NT2/D1 (cell line): ENCODE measurements around the gene MCUR1.

Experiments
- DNase-seq: peaks from one replicate; pipeline ENCODE4 v3.0.0-alpha.2; 2011; ENCODE audit warnings: low read depth, low spot score
- H3K27me3 ChIP-seq: 2 replicates; pipeline ENCODE4 v1.6.0; 2011; ENCODE audit warnings: mild to moderate bottlenecking; ENCODE audit not compliant: insufficient read length, insufficient read depth
- H3K36me3 ChIP-seq: 2 replicates; pipeline ENCODE4 v1.6.1; 2011; ENCODE audit warnings: mild to moderate bottlenecking, low read length, mixed read lengths; ENCODE audit not compliant: insufficient read depth, insufficient read length
- H3K4me1 ChIP-seq: 2 replicates; pipeline ENCODE4 v1.5.1; 2011; ENCODE audit not compliant: insufficient read depth, insufficient read length
- H3K4me3 ChIP-seq: 2 replicates; pipeline ENCODE4 v1.5.1; 2011; ENCODE audit warnings: low read depth; ENCODE audit not compliant: insufficient read length
- H3K9ac ChIP-seq: 2 replicates; pipeline ENCODE4 v1.6.0; 2011; ENCODE audit warnings: low read depth; ENCODE audit not compliant: insufficient read length
- H3K9me3 ChIP-seq: 2 replicates; pipeline ENCODE4 v1.5.1; 2011; ENCODE audit warnings: mild to moderate bottlenecking, low read length; ENCODE audit not compliant: insufficient read depth
- SUZ12 ChIP-seq: IDR thresholded peaks from 2 replicates; pipeline ENCODE4 v1.6.1; 2011; ENCODE audit not compliant: insufficient read length, insufficient read depth; ENCODE audit errors: extremely low read depth
- YY1 ChIP-seq: IDR thresholded peaks from 2 replicates; pipeline ENCODE4 v1.6.1; 2011; ENCODE audit not compliant: insufficient read length, insufficient read depth
- ZNF274 ChIP-seq: IDR thresholded peaks from 2 replicates; pipeline ENCODE4 v1.6.1; 2011; ENCODE audit warnings: mild to moderate bottlenecking, low read depth, low read length

The MCUR1 gene

GRCh38 chr6:13762611-13763441 is 51.5 kb downstream of the MCUR1 start:
- no peaks in the 10 kb centered on the region for H3K4me1 ChIP-seq
- no peaks in the 10 kb centered on the region for H3K9me3 ChIP-seq
- no peaks in the 10 kb centered on the region for H3K36me3 ChIP-seq
- H3K4me3 ChIP-seq: no peak overlapping the region
- TF ChIP-seq YY1: no peak
- TF ChIP-seq SUZ12: no peak
- TF ChIP-seq ZNF274: no peak
- no peak for DNase-seq
- H3K27me3 ChIP-seq: no peaks in the 10 kb centered on the region
- H3K9ac ChIP-seq: no peak overlapping the region

- H3K27me3 ChIP-seq: no peaks in the 10 kb centered on the region
- DNase-seq: no peak
- H3K36me3 ChIP-seq: no peaks in the 10 kb centered on the region
- no peaks in the 10 kb centered on the region for H3K4me1 ChIP-seq
- H3K9ac ChIP-seq: no peak overlapping the region
- no peak overlapping the region for H3K4me3 ChIP-seq
- H3K9me3 ChIP-seq: no peaks in the 10 kb centered on the region
- no peak for TF ChIP-seq ZNF274
- no peak for TF ChIP-seq YY1
- no peak for TF ChIP-seq SUZ12
These were observed 52.9 kb downstream of the MCUR1 start for GRCh38 chr6:13761361-13762036.

- no peaks in the 10 kb centered on the region for H3K9me3 ChIP-seq
- TF ChIP-seq SUZ12: no peak
- DNase-seq: no peak
- no peaks in the 10 kb centered on the region for H3K36me3 ChIP-seq
- no peaks in the 10 kb centered on the region for H3K4me1 ChIP-seq
- no peak overlapping the region for H3K9ac ChIP-seq
- no peaks in the 10 kb centered on the region for H3K27me3 ChIP-seq
- no peak overlapping the region for H3K4me3 ChIP-seq
These were observed 53.8 kb downstream of the MCUR1 start for GRCh38 chr6:13760307-13761304.

GRCh38 chr6:13759025-13759424 is 55.3 kb downstream of the MCUR1 start:
- no peaks in the 10 kb centered on the region for H3K27me3 ChIP-seq
- no peak for DNase-seq
- TF ChIP-seq YY1 (no peak), SUZ12 (no peak), ZNF274 (no peak)
- H3K4me3 ChIP-seq: no peak overlapping the region
- H3K9ac ChIP-seq: no peak overlapping the region
- H3K4me1 ChIP-seq: no peaks in the 10 kb centered on the region
- H3K9me3 ChIP-seq: no peaks in the 10 kb centered on the region
- no peaks in the 10 kb centered on the region for H3K36me3 ChIP-seq

GRCh38 chr6:13754644-13755043 is 59.7 kb downstream of the MCUR1 start:
- DNase-seq: no peak
- TF ChIP-seq YY1 (no peak), ZNF274 (no peak), SUZ12 (no peak)
- Histone ChIP-seq H3K36me3 (no peaks in the 10 kb centered on the region), H3K9ac (no peak overlapping the region), H3K4me1 (no peaks in the 10 kb centered on the region), H3K4me3 (no peak overlapping the region), H3K27me3 (no peaks in the 10 kb centered on the region), H3K9me3 (no peaks in the 10 kb centered on the region)

- no peak for DNase-seq
- Histone ChIP-seq H3K9me3 (peaks cover 6% of the 10 kb centered on the region; the same call in 1 of the 2 replicates), H3K4me1 (no peaks in the 10 kb centered on the region), H3K27me3 (no peaks in the 10 kb centered on the region), H3K9ac (no peak overlapping the region), H3K4me3 (no peak overlapping the region), H3K36me3 (no peaks in the 10 kb centered on the region)
- TF ChIP-seq YY1: no peak
- no peak for TF ChIP-seq ZNF274
- TF ChIP-seq SUZ12: no peak
These were observed 70.6 kb downstream of the MCUR1 start for GRCh38 chr6:13743736-13744127.
